ENCODE results near the gene PRSS48.
"Not testable (repeated sequence)": the region's sequence is repeated elsewhere in the genome, so short reads cannot be mapped to it uniquely, and the experiment has no call there.

Gene PRSS48

GRCh38 chr4:151276787-151277562 lies at the start of gene PRSS48:
Gene PRSS48 (plus strand): TSS chr4:151277161. CDS start chr4:151277173, 12 bp downstream.
- no peak for DNase-seq

GRCh38 chr4:151227172-151227571 lies 49.8 kb upstream of the PRSS48 start:
- no peak for DNase-seq

GRCh38 chr4:151227731-151228130 lies 49.2 kb upstream of the PRSS48 start:
- no peak for DNase-seq

GRCh38 chr4:151228189-151229119 lies 48.5 kb upstream of the PRSS48 start:
- no peak for DNase-seq

- no peak for DNase-seq
Measured at GRCh38 chr4:151231915-151232595, 44.9 kb upstream of the PRSS48 start.

GRCh38 chr4:151233600-151233999 lies 43.4 kb upstream of the PRSS48 start:
- no peak for DNase-seq

GRCh38 chr4:151235373-151235772 lies 41.6 kb upstream of the PRSS48 start:
- DNase-seq: not testable (repeated sequence)

GRCh38 chr4:151236036-151236435 lies 40.9 kb upstream of the PRSS48 start:
- no peak for DNase-seq

GRCh38 chr4:151238477-151238876 lies 38.5 kb upstream of the PRSS48 start:
- DNase-seq: no peak

- DNase-seq: no peak
Measured at GRCh38 chr4:151239608-151240007, 37.4 kb upstream of the PRSS48 start.

GRCh38 chr4:151242305-151242704 lies 34.7 kb upstream of the PRSS48 start:
- DNase-seq: no peak

GRCh38 chr4:151246742-151247141 lies 30.2 kb upstream of the PRSS48 start:
- no peak for DNase-seq

GRCh38 chr4:151247395-151247794 lies 29.6 kb upstream of the PRSS48 start:
- no peak for DNase-seq

- no peak for DNase-seq
Measured at GRCh38 chr4:151248519-151248918, 28.4 kb upstream of the PRSS48 start.

- no peak for DNase-seq
Measured at GRCh38 chr4:151250706-151251105, 26.3 kb upstream of the PRSS48 start.

- no peak for DNase-seq
Measured at GRCh38 chr4:151251603-151252304, 25.2 kb upstream of the PRSS48 start.

GRCh38 chr4:151255226-151255625 lies 21.7 kb upstream of the PRSS48 start:
- not testable (repeated sequence) for DNase-seq

GRCh38 chr4:151255680-151256079 lies 21.3 kb upstream of the PRSS48 start:
- not testable (repeated sequence) for DNase-seq

- DNase-seq: no peak
Measured at GRCh38 chr4:151256134-151256533, 20.8 kb upstream of the PRSS48 start.

GRCh38 chr4:151257704-151258103 lies 19.3 kb upstream of the PRSS48 start:
- no peak for DNase-seq

GRCh38 chr4:151259752-151260151 lies 17.2 kb upstream of the PRSS48 start:
- DNase-seq: no peak

- no peak for DNase-seq
Measured at GRCh38 chr4:151260526-151260925, 16.4 kb upstream of the PRSS48 start.

GRCh38 chr4:151263455-151263854 lies 13.5 kb upstream of the PRSS48 start:
- no peak for DNase-seq
